Measurements from ENCODE around the gene CXCL5. TPM values are rescaled to one million over a fixed set of nuclear protein-coding genes. Genes with fewer than 3 reads are reported as not detected.

Gene CXCL5
- total RNA-seq, 1 donor, result 0.36 TPM

GRCh38 chr4:74006009-74006476 is 7.6 kb upstream of the CXCL5 start:
- no peak overlapping the region for H3K4me3 ChIP-seq (ENCODE audit: low read depth, low read length)
- peak; percentile 20 for DNase-seq (ENCODE audit: low read depth)
- TF ChIP-seq CTCF (IDR thresholded peaks at IDR 0.05; ENCODE audit: insufficient read depth, low read length), result no peak

GRCh38 chr4:74005528-74005927 is 7.1 kb upstream of the CXCL5 start:
- no peak for TF ChIP-seq CTCF (IDR thresholded peaks at IDR 0.05; ENCODE audit: insufficient read depth, low read length)
- H3K4me3 ChIP-seq (ENCODE audit: low read depth, low read length), result no peak overlapping the region
- DNase-seq (ENCODE audit: low read depth), result no peak

GRCh38 chr4:74004668-74005067 is 6.2 kb upstream of the CXCL5 start:
- no peak for DNase-seq (ENCODE audit: low read depth)
- no peak overlapping the region for H3K4me3 ChIP-seq (ENCODE audit: low read depth, low read length)
- no peak for TF ChIP-seq CTCF (IDR thresholded peaks at IDR 0.05; ENCODE audit: insufficient read depth, low read length)

GRCh38 chr4:74000301-74000700 is 1.8 kb upstream of the CXCL5 start:
- no peak for DNase-seq (ENCODE audit: low read depth)
- no peak overlapping the region for H3K4me3 ChIP-seq (ENCODE audit: low read depth, low read length)
- TF ChIP-seq CTCF (IDR thresholded peaks at IDR 0.05; ENCODE audit: insufficient read depth, low read length), result no peak

- no peak overlapping the region for H3K4me3 ChIP-seq (ENCODE audit: low read depth, low read length)
- no peak for DNase-seq (ENCODE audit: low read depth)
- no peak for TF ChIP-seq CTCF (IDR thresholded peaks at IDR 0.05; ENCODE audit: insufficient read depth, low read length)
Observed at GRCh38 chr4:73992050-73992449, 6.4 kb downstream of the CXCL5 start.

- TF ChIP-seq CTCF (IDR thresholded peaks at IDR 0.05; ENCODE audit: insufficient read depth, low read length), result no peak
- DNase-seq (ENCODE audit: low read depth), result no peak
- H3K4me3 ChIP-seq (ENCODE audit: low read depth, low read length), result no peak overlapping the region
Observed at GRCh38 chr4:73991742-73992000, 6.8 kb downstream of the CXCL5 start.

- H3K4me3 ChIP-seq (ENCODE audit: low read depth, low read length), result no peak overlapping the region
- no peak for TF ChIP-seq CTCF (IDR thresholded peaks at IDR 0.05; ENCODE audit: insufficient read depth, low read length)
- no peak for DNase-seq (ENCODE audit: low read depth)
Observed at GRCh38 chr4:73990988-73991741, 7.3 kb downstream of the CXCL5 start.
